ENCODE measurements around the gene ARL17B.
"Not testable (repeated sequence)": the region's sequence is repeated elsewhere in the genome, so short reads cannot be mapped to it uniquely, and the experiment has no call there.

ARL17B gene

DNA sequence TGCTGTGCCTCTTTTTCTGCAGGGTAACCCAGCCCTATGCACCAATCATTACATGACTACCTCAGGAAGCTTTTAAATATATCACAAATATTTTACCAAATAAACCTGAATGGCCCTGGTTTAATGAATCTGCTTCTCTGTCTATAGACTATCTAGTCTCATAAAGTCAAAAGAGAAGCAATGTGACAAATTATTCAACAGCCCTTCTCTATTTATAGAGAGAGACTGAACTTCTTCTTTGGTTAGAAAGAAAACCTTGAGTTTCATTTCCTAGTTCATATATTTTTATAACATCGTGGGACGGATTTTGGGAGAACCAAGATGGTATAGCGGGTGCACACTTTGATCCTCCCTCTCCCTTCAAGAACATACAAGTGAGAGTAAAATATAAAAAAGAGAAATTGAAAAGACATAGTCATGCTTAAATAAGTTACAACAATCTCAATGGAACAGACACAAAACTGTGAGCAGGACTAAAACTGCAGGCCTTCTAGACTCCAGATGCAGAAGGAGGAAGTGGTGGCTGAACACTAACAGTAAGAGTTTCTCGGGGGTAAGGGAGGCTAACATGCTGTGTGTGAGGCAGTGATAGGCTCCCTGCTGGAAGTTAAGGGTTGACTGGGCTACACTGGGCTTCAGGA is 70.5 kb downstream of the ARL17B start:
- not testable (repeated sequence) for DNase-seq (ENCODE audit: low read depth)

GRCh38 chr17:46287587-46287986 is 74.0 kb downstream of the ARL17B start:
- DNase-seq (ENCODE audit: low read depth), result not testable (repeated sequence)

DNA sequence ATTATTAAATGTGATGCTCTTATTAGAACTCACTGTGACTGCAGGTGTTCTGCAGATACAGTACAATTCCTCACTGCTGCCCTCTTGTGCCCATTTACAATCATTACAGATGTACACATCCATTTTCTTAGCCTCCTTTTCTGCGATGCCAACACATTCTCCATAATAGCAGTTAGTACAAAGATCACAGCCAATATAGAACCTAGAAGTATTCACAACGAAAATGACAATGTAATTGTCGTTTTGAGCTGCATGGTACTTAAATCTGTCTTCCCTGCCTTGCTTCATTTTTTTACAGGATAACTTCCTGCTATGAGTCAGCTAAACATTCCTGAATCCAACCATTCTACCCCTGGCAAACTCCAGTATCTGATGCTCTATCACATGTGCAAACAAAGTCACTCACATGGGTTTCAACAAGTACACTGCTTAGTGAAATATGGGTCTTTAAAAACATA is 74.8 kb downstream of the ARL17B start:
- DNase-seq (ENCODE audit: low read depth), result peak; percentile 28

DNA sequence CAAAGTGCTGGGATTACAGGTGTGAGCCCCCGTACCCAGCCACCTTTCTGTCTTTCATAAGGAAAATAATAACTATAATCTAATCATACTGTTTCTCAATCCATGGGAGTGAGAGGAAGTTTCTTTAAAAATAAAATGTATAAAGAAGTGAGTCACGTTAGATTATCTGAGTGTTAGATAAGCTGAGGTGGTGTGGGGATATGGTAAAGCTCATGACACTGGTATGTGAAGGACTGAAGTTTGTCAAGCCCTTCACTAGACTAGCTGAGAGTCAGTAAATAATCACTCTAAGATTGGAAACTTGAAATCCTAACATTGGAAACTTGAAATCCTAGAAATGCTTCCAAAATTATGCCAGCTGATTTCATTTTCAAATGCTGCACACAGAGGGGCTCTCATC is 76.1 kb downstream of the ARL17B start:
- DNase-seq (ENCODE audit: low read depth), result not testable (repeated sequence)

DNA sequence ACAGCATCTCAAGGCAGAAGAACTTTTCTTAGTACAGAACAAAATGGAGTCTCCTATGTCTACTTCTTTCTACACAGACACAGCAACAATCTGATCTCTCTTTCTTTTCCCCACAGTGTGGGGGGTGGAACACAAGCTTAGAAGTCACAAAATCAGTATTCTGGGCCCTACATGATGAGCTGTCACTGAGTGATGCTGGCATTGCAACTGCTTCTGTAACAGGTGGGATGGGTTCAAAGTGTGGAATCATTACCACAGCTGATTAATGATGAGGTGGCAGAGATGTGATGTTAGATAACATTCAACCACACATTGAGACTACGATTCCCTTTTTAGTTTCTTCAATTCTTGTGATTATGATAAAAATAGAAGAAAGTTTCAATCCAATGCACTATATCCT is 77.1 kb downstream of the ARL17B start:
- DNase-seq (ENCODE audit: low read depth), result peak; percentile 39

- not testable (repeated sequence) for DNase-seq (ENCODE audit: low read depth)
Measured at GRCh38 chr17:46282635-46283034, 78.9 kb downstream of the ARL17B start.

- DNase-seq (ENCODE audit: low read depth), result not testable (repeated sequence)
Measured at GRCh38 chr17:46281336-46281735, 80.2 kb downstream of the ARL17B start.

DNA sequence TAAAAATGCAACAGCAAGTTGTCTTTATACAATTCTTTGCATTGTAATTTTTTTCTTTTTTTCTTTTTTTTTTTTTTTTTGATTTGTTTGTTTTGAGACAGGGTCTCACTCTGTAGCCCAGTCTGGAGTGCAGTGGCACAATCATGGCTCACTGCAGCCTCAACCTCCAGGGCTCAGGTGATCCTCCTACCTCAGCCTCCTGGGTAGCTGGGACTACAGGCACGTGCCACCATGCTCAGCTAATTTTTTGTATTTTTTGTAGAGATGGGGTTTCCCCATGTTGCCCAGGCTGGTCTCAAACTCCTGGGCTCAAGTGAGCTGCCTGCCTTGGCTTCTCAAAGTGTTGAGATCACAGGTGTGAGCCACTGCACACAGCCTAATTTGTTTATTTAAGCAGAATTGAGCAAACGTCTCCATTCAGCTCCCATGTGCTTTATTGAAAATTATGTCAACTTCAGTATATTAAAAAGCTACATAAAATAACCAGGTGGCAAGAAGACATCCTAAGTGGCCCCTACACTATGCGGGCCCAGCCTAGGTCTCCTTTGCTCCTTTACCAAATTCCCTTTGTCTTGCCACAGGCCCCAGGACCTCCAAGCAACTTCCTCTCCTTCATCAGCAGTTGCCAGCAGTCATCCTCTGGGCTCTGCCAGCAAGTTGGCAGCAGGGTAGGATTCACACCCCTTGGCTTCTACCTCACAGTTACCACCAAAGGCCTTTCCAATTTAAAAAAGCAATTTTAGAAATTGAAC is 84.7 kb downstream of the ARL17B start:
- DNase-seq (ENCODE audit: low read depth), result not testable (repeated sequence)

- no peak for DNase-seq (ENCODE audit: low read depth)
Measured at GRCh38 chr17:46274238-46274637, 87.3 kb downstream of the ARL17B start.

GRCh38 chr17:46273541-46274236 is 87.9 kb downstream of the ARL17B start:
- no peak for DNase-seq (ENCODE audit: low read depth)

DNA sequence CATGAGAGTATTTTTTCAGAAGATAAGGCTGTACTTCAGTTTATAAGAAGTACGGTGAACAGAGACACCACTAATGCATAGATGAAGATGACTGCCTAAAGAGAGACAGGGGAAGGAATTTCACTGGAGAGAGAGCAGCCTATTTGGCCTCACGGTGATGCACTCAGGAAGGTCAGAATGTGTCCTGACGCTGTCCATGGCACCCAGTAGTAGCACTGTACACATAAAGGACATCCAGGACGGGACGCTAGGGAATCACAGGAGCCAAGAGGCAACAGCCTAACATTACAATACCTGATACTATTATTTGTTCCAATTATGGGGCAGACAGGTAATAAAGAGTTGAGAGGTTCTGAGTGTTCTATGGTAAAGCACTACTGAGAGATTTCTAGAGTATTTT is 91.5 kb downstream of the ARL17B start:
- DNase-seq (ENCODE audit: low read depth), result no peak

DNA sequence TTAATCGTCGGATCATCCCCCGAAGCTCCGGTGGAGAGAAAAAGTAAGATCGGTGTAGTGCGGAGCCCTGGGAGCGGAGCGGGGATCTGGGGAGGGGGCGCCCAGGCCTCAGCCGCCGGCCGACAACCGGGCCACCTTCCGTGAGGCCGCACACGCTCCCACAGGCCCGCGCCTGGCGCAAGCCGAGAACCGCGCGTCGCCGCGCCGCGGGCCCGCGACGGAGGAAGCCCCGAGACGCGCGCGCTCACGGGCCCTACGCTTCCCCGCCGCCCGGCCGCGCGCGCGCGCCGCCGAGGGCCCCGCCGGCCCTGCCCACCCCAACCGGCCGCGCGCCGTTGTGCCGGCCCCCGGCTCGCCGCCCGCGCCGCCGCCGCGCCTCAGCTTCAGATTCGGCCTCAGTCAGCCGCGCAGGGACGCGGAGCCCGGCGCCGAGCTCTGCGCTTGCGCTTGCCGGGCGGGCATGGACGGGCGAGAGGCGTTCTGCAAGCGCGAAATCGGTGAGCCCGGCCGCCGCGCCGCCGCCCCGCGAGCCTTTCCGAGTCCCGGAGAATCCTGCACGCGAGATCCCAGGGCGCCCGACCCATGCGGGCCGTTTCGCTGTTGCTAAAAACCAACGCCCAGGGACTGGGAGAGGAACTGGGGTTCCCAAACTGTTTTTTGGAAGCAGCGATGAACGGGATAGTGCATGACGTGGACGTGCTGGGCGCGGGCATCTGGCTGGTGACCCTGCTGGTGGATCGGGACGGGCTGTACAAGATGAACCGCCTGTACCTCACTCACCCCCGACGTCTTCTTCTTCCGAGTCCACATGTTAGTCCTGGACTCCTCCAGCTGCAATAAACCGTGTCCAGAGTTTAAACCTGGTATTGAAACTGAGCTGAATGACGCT is 94.7 kb downstream of the ARL17B start:
- DNase-seq (ENCODE audit: low read depth), result peak; percentile 75

DNA sequence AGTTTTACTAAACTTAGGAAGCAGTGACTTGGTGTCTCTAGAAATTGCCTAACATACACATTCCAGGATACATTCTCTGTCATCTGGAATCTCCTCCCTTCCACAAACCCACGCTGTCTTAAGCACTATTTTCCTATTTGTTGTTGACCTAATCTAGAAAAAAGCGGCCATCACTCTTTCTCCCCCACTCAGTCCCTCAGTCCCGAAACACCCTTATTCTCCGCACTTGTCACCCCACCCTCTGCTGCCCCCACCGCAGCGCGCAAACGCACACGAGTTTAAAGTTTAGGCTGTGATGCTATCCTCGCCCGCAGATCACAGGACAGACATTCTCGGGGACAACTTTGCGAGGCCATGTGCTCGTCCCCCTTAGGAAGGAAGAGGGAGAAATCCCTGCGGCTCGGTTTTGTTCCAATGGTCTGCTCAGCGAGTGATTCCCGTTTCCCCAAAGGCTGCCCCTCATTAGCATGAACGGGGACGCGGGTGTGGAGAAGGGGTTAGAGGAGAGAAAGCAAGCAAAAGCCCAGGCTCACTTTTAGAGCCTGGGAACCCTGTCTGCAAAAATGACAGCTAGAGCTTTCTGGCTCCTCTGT is 95.4 kb downstream of the ARL17B start:
- not testable (repeated sequence) for DNase-seq (ENCODE audit: low read depth)

DNA sequence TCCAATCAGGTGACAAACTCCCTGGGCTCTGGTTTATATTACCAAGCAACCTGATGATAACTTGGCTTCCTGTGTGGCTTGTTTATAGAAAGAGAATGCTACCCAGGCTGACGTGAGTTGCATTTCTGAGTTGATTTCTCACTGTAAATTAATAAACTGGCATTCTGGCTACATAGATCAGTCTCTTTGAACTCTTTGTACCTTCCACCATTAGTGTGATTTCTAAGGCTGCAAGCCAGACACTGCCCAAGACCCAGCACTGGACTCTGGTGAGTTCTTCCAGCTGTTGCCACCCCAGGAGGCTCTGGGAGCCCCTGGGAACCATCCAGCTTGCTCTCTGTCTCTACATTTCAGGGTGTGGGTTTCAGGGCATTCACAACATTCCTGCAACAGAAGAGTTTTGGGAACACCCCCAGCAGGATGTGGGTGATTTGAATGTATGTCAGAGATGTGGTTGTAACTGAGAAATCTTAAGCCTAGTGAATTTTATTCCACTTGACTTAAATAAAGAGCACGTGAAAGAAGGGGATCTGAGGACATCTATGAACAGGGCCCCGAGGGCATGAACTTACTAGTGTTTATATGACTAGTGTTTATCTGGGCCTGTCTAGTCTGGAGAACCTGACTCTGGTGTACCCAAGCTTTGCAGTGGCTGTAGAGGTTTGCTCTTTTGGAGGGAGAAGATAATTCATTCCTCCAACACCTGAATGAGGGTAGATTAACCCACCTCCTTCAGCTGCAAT is 96.9 kb downstream of the ARL17B start:
- DNase-seq (ENCODE audit: low read depth), result peak; percentile 19

DNA sequence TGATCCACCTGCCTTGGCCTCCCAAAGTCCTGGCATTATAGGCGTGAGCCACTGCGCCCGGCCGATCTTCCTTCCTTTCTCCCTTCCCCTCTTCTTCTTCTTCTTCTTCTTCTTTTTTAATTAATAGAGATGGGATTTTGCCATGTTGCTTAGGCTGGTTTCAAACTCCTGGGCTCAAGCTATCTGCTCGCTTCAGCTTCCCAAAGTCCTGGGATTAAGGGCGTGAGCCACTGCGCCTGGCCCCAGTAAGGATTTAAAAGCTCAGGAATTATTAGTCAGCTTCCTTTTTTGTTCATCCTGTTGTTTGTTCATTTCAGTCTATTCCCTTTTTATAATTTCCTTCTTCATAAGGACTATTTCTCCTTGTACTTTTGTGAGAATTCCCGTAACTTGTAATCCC is 99.3 kb downstream of the ARL17B start:
- DNase-seq (ENCODE audit: low read depth), result no peak

GRCh38 chr17:46259845-46260661 is 101.5 kb downstream of the ARL17B start:
- DNase-seq (ENCODE audit: low read depth), result not testable (repeated sequence)

GRCh38 chr17:46256369-46256768 is 105.2 kb downstream of the ARL17B start:
- not testable (repeated sequence) for DNase-seq (ENCODE audit: low read depth)

DNA sequence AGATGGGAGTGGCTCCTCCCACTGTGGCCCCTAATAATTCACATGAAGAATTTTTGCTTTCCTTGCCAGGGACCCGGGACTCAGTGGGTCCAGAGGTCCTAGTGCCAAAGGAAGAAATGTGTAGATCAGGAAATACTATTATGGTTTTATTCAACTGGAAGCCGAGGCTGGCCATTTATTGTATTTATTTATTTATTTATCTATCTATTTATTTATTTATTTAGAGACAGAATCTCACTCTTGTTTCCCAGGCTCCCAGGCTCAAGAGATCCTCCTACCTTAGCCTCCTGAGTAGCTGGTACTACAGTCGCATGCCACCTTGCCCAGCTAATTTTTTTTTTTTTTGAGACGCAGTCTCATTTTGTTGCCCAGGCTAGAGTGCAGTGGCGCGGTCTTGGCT is 107.4 kb downstream of the ARL17B start:
- not testable (repeated sequence) for DNase-seq (ENCODE audit: low read depth)

DNA sequence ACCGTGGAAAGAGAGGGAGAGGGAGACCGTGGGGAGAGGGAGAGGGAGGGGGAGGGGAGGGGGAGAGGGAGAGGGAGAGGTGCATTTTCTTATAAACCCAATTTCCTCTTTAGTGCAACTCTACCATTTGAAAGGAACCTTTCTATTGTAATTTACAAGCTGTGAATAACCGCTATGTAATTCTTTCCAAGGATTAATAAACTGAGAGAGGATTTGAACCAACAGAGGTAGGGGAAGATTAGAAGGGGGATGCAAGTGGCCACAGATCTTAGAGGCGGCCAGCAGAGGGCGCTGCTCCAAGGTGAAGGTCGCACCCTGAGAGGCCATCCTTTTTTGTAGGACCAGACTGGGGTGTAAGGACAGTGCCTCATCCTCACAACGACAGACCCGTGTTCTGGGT is 107.8 kb downstream of the ARL17B start:
- DNase-seq (ENCODE audit: low read depth), result peak; percentile 51

- not testable (repeated sequence) for DNase-seq (ENCODE audit: low read depth)
Measured at GRCh38 chr17:46252804-46253203, 108.8 kb downstream of the ARL17B start.
